DMS 273 (cell line): ENCODE measurements around the gene TNFRSF17.
A peak's percentile ranks its signal among the peaks of the same experiment; 100 is the strongest.

Source experiments
- DNase-seq: peaks from one replicate; lab custom pipeline; 2025; ENCODE audit not compliant: unreplicated experiment; lab: John Stamatoyannopoulos, UW

TNFRSF17 gene

GRCh38 chr16:12000032-12000431 is 35.0 kb downstream of the TNFRSF17 start:
- no peak for DNase-seq

GRCh38 chr16:12002447-12003006 is 37.5 kb downstream of the TNFRSF17 start:
- DNase-seq = peak; percentile 84

DNA sequence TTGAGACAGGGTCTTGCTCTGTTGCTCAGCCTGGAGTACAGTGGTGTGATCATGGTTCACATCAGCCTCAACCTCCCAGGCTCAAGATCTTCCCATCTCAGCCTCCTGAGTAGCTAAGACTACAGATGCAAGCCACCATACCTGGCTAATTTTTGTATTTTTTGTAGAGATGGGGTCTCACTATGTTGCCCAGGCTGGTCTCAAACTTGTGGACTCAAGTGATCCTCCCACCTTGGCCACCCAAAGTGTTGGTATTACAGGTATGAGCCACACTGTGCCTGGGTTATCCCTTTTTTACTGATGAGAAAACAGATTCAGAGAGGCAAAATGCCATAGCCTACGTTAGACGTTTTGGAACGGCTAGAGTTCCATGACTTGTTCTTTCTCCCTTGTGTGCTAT is 41.6 kb downstream of the TNFRSF17 start:
- no peak for DNase-seq

DNA sequence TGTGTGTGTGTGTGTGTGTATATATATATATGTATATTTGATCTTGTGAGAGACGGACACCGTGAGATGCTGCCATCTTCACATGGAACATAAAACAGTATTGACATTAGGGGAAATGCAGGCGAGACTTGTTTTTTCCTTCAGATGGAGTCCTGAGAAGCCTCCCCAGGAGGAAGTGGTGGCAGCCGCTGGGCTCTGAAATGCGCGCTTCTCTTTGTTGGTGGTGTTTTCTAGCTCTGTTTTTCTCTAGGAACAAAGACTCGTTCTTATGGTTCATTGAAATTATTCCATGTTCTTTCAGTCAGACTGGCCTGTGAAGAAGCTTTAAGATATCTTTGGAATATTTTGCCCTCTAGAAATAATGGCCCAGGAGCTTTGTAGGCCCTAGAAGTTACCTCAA is 44.5 kb downstream of the TNFRSF17 start:
- DNase-seq = no peak

GRCh38 chr16:12009922-12010321 is 44.9 kb downstream of the TNFRSF17 start:
- DNase-seq = no peak

DNA sequence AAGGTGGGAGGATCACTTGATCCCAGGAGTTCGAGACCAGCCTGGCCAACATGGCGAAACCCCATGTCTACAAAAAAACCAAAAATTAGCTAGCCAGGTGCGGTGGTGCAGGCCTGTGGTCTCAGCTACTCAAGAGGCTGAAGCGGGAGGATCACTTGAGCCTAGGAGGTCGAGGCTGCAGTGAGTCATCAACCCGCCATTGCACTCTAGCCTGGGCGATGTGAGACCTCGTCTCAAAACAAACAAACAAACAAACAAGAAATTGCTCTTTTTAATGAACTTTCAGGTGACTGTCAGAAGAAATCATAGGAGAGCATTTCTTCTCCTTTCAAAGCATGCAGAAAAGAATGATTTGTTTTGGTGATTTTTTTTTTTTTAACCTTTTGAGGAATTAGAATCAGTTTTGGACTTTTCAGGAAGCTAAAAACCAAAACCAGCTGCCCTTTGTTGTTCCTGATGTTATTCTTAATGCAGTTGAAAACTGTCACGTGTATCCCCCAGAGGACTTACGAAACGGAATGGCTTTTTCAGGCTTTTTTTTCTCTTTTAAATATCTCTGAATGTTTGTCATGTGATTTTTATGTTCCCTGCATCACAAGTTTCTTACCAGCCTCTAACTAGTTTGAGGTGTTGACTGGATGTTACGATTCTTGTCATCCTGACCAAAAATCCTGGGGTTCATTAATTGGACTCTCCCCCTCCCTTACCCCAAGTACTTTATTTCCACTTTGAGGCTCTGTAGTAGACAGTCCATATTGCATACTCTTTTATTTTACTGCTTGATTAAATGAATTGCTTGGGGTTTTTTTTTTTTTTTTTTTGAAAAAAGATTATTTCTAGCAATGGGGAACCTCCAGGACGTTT is 45.6 kb downstream of the TNFRSF17 start:
- no peak for DNase-seq

- peak; percentile 13 for DNase-seq
Observed at GRCh38 chr16:12011565-12011964, 46.6 kb downstream of the TNFRSF17 start.

- DNase-seq = no peak
Observed at GRCh38 chr16:12016291-12016947, 51.4 kb downstream of the TNFRSF17 start.

DNA sequence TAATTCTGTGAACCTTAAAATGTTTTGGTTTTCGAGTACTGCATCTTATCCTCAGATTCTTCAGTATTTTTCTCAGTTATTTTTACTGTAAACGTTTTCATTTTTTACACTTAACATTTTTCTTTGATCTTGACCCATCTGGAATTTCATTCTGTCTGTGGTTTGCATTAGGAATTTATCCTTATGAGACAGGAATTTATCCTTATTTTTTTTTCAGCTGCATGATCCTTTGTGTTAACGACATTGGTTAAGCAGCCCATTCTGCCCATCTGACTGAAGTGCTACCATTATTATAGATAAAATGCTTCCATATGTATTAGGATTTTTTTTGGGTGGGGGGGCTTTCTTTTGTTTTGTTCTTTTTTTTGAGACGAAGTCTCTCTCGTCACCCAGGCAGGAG is 52.5 kb downstream of the TNFRSF17 start:
- no peak for DNase-seq
